Stimulated activated CD4-positive, alpha-beta T cell treated with anti-CD3 and anti-CD28 coated beads, Interleukin-2, amount 100 ng/mL, for 24 hours (primary cell): ENCODE data around the gene PHRF1.
"Not testable (repeated sequence)": the region's sequence is repeated elsewhere in the genome, so short reads cannot be mapped to it uniquely, and the experiment has no call there.

ENCODE experiments used
- DNase-seq, 2 donors: peaks; one replicate each; pipeline ENCODE4 v3.0.0-alpha.2; 2020

The PHRF1 gene

DNA sequence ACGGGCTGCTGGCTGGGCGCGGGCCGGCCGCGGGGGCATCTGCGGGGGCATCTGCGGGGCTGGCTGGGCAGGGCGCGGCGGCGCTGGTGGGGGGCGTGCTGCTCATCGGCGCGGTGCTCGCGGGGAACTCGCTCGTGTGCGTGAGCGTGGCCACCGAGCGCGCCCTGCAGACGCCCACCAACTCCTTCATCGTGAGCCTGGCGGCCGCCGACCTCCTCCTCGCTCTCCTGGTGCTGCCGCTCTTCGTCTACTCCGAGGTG lies 61.0 kb downstream of the PHRF1 start:
- DNase-seq = no peak

GRCh38 chr11:637593-638521 lies 61.6 kb downstream of the PHRF1 start:
- DNase-seq = no peak

GRCh38 chr11:638631-639331 lies 62.5 kb downstream of the PHRF1 start:
- no peak for DNase-seq

- DNase-seq = no peak
These were observed 63.2 kb downstream of the PHRF1 start for GRCh38 chr11:639332-639955.

DNA sequence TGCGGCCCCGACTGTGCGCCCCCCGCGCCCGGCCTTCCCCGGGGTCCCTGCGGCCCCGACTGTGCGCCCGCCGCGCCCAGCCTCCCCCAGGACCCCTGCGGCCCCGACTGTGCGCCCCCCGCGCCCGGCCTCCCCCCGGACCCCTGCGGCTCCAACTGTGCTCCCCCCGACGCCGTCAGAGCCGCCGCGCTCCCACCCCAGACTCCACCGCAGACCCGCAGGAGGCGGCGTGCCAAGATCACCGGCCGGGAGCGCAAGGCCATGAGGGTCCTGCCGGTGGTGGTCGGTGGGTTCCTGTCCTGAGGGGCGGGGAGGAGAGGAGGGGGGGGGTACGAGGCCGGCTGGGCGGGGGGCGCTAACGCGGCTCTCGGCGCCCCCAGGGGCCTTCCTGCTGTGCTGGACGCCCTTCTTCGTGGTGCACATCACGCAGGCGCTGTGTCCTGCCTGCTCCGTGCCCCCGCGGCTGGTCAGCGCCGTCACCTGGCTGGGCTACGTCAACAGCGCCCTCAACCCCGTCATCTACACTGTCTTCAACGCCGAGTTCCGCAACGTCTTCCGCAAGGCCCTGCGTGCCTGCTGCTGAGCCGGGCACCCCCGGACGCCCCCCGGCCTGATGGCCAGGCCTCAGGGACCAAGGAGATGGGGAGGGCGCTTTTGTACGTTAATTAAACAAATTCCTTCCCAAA lies 63.9 kb downstream of the PHRF1 start:
- no peak for DNase-seq

- no peak for DNase-seq
These were observed 65.6 kb downstream of the PHRF1 start for GRCh38 chr11:641806-642370.

GRCh38 chr11:643366-643765 lies 67.1 kb downstream of the PHRF1 start:
- no peak for DNase-seq

DNA sequence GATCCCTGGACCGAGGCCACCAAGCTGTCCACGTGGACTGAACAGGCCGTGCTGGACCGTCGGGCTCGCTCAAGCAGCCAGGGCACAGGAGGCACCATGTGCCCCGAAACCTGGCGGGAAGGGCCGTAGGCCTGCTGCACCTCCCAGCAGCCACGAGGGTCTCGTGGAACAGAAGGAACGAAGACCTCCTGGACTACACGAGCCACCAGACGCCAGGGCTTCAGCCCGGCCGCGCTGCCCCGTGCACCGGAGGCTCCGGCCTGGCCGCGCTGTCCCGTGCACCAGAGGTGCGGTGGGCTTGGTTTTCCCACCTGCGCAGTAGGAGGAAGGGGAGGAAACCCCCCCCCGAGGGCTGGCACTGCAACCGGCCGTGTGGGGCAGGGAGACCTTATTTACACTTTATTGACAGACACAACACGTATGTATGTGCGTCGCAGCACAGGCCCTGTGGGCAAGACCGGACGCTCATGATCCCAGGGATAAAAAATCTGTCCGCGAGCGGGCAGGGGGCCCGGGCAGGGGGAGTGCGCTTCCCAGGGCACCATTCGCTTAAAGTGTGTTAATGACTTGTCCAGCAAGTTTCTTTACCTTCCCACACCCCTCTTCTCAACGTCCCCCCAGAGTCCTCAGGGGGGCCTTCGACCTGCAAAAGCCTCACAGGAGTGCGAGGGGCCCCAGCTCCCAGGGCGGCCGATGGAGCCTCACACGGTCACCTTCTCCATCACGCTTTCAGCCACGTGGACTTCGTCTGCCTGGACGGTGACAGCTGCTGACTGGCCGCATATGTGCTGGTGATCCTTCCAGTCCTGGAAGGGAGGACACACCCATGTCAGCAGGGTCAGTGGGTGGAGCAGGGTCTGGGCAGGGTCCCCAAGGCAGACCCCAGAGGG lies 67.8 kb downstream of the PHRF1 start:
- DNase-seq = no peak

DNA sequence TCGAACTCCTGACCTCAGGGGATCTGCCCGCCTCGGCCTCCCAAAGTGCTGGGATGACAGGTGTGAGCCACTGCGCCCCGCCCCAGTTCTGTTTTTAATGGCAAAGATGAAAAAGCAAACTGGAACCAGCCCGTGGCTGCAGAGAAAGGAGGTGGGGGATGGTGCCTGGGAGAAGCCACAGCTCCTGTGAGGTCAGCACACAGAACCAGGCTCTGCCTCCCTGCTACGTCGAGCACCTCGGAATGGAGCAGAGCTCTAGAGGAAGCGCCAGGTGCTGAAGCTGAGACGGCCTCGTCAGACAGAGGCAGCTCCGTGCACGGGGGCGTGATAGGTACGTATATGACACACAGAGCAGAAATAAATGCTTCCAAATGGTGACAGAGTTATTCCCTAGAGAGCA lies 69.3 kb downstream of the PHRF1 start:
- DNase-seq = no peak

- no peak for DNase-seq
These were observed 69.9 kb downstream of the PHRF1 start for GRCh38 chr11:646214-646613.

GRCh38 chr11:647672-648158 lies 71.4 kb downstream of the PHRF1 start:
- not testable (repeated sequence) for DNase-seq

- no peak for DNase-seq
These were observed 74.2 kb downstream of the PHRF1 start for GRCh38 chr11:650482-650881.

DNA sequence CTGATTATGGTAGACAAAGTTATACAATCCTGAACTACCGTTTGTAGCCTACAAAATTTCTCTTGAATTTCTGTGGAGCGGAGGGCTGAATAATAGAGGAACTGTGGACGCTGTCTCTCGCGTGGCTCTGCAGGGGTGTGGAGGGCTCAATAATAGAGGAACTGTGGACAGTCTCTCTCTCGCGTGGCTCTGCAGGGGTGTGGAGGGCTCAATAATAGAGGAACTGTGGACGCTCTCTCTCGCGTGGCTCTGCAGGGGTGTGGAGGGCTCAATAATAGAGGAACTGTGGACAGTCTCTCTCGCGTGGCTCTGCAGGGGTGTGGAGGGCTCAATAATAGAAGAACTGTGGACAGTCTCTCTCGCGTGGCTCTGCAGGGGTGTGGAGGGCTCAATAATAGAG lies 76.9 kb downstream of the PHRF1 start:
- not testable (repeated sequence) for DNase-seq

DNA sequence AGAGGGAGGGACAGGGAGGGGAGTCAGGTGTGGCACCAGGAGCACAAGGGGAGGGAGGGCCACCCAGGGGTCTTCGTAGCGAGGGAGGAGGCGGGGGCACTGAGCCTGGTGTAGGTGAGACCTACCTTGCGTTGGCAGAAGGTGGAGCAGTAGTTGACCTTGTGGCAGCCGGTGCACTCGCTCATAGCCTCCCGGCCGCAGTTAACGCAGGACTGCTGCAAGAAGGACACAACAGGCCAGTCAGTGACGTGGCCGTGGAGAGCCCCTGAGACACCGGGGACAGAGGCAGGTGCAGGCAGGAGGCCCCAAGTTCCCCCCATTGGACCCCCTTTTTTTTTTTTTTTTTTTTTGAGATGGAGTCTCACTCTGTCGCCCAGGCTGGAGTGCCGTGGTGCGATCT lies 77.6 kb downstream of the PHRF1 start:
- DNase-seq = no peak

- DNase-seq = not testable (repeated sequence)
These were observed 78.2 kb downstream of the PHRF1 start for GRCh38 chr11:654444-654843.

DNA sequence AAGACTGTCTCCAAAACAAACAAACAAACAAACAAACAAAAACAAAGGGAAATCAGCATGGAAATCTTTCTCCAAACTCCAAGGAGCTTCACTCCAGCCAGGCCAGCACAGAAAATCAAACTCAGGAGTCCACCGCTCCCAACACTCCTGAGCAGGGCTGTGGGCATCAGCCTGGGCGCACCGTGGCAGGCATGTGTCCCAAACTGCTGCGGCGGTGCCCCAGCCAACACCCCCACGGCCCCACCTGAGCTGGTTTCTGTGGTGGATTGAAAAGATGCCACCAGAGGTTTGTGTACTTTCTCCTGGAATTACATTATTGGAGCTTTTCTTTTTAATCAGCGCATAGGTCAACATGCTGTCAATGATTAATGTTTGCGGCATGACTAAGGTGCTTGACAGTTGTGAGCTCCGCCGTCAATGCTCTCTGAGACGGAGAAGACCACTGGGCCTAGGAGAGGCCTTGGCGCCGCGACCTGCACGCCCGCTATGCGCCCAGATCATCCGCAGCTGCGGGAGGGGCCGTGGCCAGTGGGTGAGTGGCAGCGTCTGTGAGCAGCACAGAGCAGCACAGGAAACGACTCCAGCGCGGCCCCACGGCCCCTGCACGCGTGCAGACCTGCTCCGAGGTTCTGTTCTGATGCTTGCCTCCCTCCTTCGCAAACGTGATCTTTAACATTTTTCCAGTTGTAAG lies 78.9 kb downstream of the PHRF1 start:
- DNase-seq = no peak

- no peak for DNase-seq
These were observed 80.2 kb downstream of the PHRF1 start for GRCh38 chr11:656426-656825.

DNA sequence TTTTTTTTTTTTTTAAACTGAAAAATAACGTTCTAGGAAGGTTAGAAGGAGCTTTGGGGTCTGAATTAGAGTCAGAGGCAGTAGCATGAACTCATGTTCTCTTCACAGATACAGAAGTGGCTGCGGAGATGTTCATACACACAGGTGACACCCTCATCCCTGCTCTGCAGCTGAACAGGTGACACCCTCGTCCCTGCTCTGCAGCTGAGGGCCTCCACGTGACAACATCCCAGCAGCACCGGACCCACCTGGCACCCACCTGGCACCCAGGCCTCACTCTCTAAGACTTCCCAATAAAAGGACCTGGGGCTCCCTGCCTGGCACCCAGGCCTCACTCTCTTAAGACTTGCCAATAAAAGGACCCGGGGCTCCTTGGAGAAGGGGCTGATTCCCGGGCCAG lies 80.6 kb downstream of the PHRF1 start:
- no peak for DNase-seq

DNA sequence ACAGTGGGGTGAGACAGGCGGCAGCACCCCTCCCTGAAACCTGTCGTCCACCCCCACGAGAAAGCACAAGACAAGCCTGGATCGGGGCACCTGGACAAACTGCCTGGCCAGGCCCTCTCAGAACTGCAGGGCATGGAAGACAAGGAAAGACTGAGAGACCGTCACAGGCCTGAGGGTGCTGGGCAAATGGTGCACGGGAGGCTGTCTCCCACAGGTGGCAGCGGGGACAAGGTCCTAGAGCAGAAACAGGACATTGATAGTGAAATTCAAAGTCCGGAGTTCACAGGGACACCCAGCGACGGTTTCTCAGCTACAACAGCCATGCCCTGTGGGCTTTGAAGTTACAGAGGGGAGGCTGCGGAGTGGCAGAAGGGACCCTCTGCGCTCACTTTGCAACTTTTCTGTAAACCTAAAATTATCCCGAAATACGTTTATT lies 81.4 kb downstream of the PHRF1 start:
- no peak for DNase-seq

DNA sequence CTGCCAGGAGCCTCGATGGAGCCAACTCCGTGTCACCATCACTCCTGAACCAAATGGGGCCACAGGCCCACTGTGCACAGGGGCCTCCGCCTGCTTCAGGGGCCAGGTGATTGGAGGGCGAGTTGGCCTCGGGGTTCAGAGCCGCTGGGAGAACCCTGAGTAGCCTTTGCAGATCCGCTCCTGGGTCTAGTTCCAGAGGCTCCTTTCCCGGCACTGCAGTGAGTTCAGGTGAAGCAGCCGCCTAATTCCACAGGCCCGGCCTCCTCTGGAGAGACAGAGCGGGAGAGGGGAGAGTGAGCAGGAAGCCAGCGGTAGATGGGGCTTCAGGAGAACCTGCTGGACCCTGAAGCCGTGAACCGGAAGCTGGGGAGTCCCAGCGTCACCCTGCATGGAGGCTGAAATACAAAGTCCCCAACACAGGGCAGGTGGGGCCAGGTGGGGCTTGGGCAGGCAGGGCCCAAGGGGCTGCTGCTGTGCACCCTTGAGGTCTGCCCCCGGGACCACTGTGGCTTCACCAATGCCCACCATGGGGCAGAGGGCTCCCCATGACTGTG lies 83.3 kb downstream of the PHRF1 start:
- DNase-seq = no peak

- DNase-seq = no peak
These were observed 84.0 kb downstream of the PHRF1 start for GRCh38 chr11:660281-660680.
